Fibroblast of skin of right biceps (primary cell): ENCODE results near the gene RPP14.

ENCODE experiments used
- DNase-seq: peaks from one replicate; pipeline ENCODE4 v3.0.0-alpha.2; 2013

RPP14 gene

GRCh38 chr3:58292866-58293265 is 13.2 kb upstream of the RPP14 start:
- DNase-seq: no peak

GRCh38 chr3:58293516-58293915 is 12.5 kb upstream of the RPP14 start:
- no peak for DNase-seq

- DNase-seq: no peak
These were observed 9.8 kb upstream of the RPP14 start for GRCh38 chr3:58296269-58296668.

- DNase-seq: no peak
These were observed 9.2 kb upstream of the RPP14 start for GRCh38 chr3:58296843-58297242.

- no peak for DNase-seq
These were observed 7.9 kb upstream of the RPP14 start for GRCh38 chr3:58298190-58298589.

- DNase-seq: no peak
These were observed 7.0 kb upstream of the RPP14 start for GRCh38 chr3:58299075-58299474.

GRCh38 chr3:58299839-58300516 is 6.1 kb upstream of the RPP14 start:
- DNase-seq: peak; percentile 38

- peak; percentile 61 for DNase-seq
These were observed 1.7 kb downstream of the RPP14 start for GRCh38 chr3:58307639-58308215.

GRCh38 chr3:58308728-58309127 is 2.7 kb downstream of the RPP14 start:
- DNase-seq: no peak

GRCh38 chr3:58317811-58318210 is 11.8 kb downstream of the RPP14 start:
- no peak for DNase-seq

- DNase-seq: no peak
These were observed 15.7 kb downstream of the RPP14 start for GRCh38 chr3:58321791-58322190.

GRCh38 chr3:58322793-58323192 is 16.7 kb downstream of the RPP14 start:
- no peak for DNase-seq

- no peak for DNase-seq
These were observed 17.7 kb downstream of the RPP14 start for GRCh38 chr3:58323529-58324390.

GRCh38 chr3:58324391-58325390 is 18.6 kb downstream of the RPP14 start:
- DNase-seq: no peak

GRCh38 chr3:58325525-58325992 is 19.5 kb downstream of the RPP14 start:
- DNase-seq: peak; percentile 10

GRCh38 chr3:58326267-58326900 is 20.3 kb downstream of the RPP14 start:
- no peak for DNase-seq

- DNase-seq: no peak
These were observed 23.3 kb downstream of the RPP14 start for GRCh38 chr3:58329150-58329921.

GRCh38 chr3:58329922-58330413 is 23.9 kb downstream of the RPP14 start:
- DNase-seq: no peak

GRCh38 chr3:58331593-58332152 is 25.6 kb downstream of the RPP14 start:
- DNase-seq: no peak

- DNase-seq: peak; percentile 87
These were observed 26.6 kb downstream of the RPP14 start, which contains the start of gene PXK for GRCh38 chr3:58332575-58333188. PXK (plus strand) TSS chr3:58332892; CDS start chr3:58332989, 97 bp downstream.
